GM12878 (cell line): ENCODE measurements around the gene RAB10. TPM values are rescaled to one million over a fixed set of nuclear protein-coding genes. Genes with fewer than 3 reads are reported as not detected.

Source experiments
- ATAC-seq: fragments of 200-7000 bp; cut with Tn5 transposase; 3 replicates; pipeline ENCODE4 v1.9.1; 2020; ENCODE audit warnings: mild to moderate bottlenecking, moderate library complexity
- BruUV-seq: library from RNA; stranded (reverse); fragments of 400-500 nt; replicated peaks from 2 replicates; lab custom pipeline; 2021; lab: Mats Ljungman, UMichigan
- CTCF ChIA-PET: fragments of 300-600 bp; sonication (Branson Sonifier 250); formaldehyde crosslinking; extraction: SDS; loops from one replicate; lab custom pipeline; 2021; ENCODE audit warnings: inconsistent platforms; lab: Yijun Ruan, JAX
- POLR2A ChIA-PET: fragments of 350-600 bp; formaldehyde crosslinking; extraction: SDS; loops from one replicate; lab custom pipeline; 2021; ENCODE audit warnings: inconsistent platforms; lab: Charles Lee
- RAD21 ChIA-PET: fragments of 300-600 bp; sonication (Branson Sonifier 250); formaldehyde crosslinking; loops from one replicate; lab custom pipeline; 2023; ENCODE audit warnings: antibody characterized with exemption; ENCODE audit not compliant: unreplicated experiment; lab: Charles Lee
- SMC1A ChIA-PET: fragments of 300-600 bp; sonication (Branson Sonifier 250); formaldehyde crosslinking; loops from one replicate; lab custom pipeline; 2023; ENCODE audit not compliant: unreplicated experiment, uncharacterized antibody; lab: Charles Lee
- DNase-seq: peaks from one replicate; pipeline ENCODE4 v3.0.0-alpha.2; 2011; ENCODE audit warnings: low read depth, low spot score
- FAIRE-seq: peaks from 3 replicates; lab custom pipeline; 2011; peaks lifted over from hg19 to GRCh38; lab: Jason Lieb, UNC
- H2AFZ ChIP-seq: 2 replicates; pipeline ENCODE4 v1.6.0; 2011; ENCODE audit warnings: low read depth, low read length, control low read depth; ENCODE audit not compliant: control insufficient read depth
- H3K27ac ChIP-seq: 2 replicates; pipeline ENCODE4 v1.5.1; 2011; ENCODE audit warnings: control low read depth; ENCODE audit not compliant: control insufficient read depth, insufficient read depth
- H3K27me3 ChIP-seq, 2 experiments: replicated peaks in 1 of 2; 2 replicates each; pipeline versions ENCODE4 v1.6.0 to v1.6.1; 2011; ENCODE audit warnings: low read length in 1 of 2; ENCODE audit not compliant: control insufficient read depth in 2 of 2, insufficient read depth in 2 of 2
- H3K36me3 ChIP-seq, 2 experiments: 2 replicates each; pipeline ENCODE4 v1.5.1; 2011; ENCODE audit warnings: low read length in 1 of 2; ENCODE audit not compliant: control insufficient read depth in 2 of 2, insufficient read depth in 2 of 2
- H3K4me1 ChIP-seq: 2 replicates; pipeline ENCODE4 v1.6.1; 2011; ENCODE audit warnings: mild to moderate bottlenecking, low read length, moderate library complexity, mixed read lengths; ENCODE audit not compliant: control insufficient read depth, insufficient read depth
- H3K4me2 ChIP-seq: 2 replicates; pipeline ENCODE4 v1.6.0; 2011; ENCODE audit warnings: control low read depth; ENCODE audit not compliant: control insufficient read depth, insufficient read depth
- H3K4me3 ChIP-seq: fragments of 200-600 bp; sonication (generic); 2 replicates; pipeline ENCODE4 v1.5.1; 2016
- H3K79me2 ChIP-seq: 2 replicates; pipeline ENCODE4 v1.6.0; 2011; ENCODE audit warnings: low read length; ENCODE audit not compliant: control insufficient read depth, insufficient read depth
- H3K9ac ChIP-seq: 2 replicates; pipeline ENCODE4 v1.8.0; 2011; ENCODE audit warnings: low read length, control low read depth, mixed read lengths; ENCODE audit not compliant: control insufficient read depth, insufficient read depth
- H3K9me3 ChIP-seq: replicated peaks from 3 replicates; pipeline ENCODE4 v1.5.1; 2011; ENCODE audit warnings: mild to moderate bottlenecking, low read length; ENCODE audit not compliant: control insufficient read depth, insufficient read depth
- H4K20me1 ChIP-seq: 2 replicates; pipeline ENCODE4 v1.6.0; 2011; ENCODE audit not compliant: control insufficient read depth, insufficient read depth
- NRF1 ChIP-seq: conservative IDR thresholded peaks from 2 replicates; pipeline ENCODE4 v1.6.1; 2011; ENCODE audit warnings: mild to moderate bottlenecking, low read depth, low read length, improper control_type of control experiment
- SPI1 ChIP-seq: IDR thresholded peaks from 2 replicates; pipeline ENCODE4 v1.6.1; 2011; ENCODE audit warnings: low read depth, mild to moderate bottlenecking, low read length, moderate library complexity, borderline replicate concordance; ENCODE audit not compliant: insufficient read depth
- TCF7 ChIP-seq: IDR thresholded peaks from 2 replicates; pipeline ENCODE4 v1.6.1; 2014; ENCODE audit warnings: antibody characterized with exemption, borderline replicate concordance
- WGBS: methylation state at CpG from one replicate; pipeline ENCODE4 v1.1.6; 2016; ENCODE audit warnings: low lambda C conversion rate; ENCODE audit not compliant: insufficient replicate concordance, insufficient coverage; ENCODE audit errors: missing lambda C conversion rate; 5-methylcytosine and 5-hydroxymethylcytosine counted together
- in situ Hi-C: fragments of 300-500 bp; cut with MboI; formaldehyde crosslinking; loops from 9 replicates; pipeline ENCODE4 v1.14.3; 2018; ENCODE audit warnings: mixed read lengths
- intact Hi-C: fragments of 100-400 bp; cut with micrococcal nuclease; formaldehyde crosslinking; loops from one replicate; pipeline ENCODE4 v1.14.2; 2022; ENCODE audit not compliant: unreplicated experiment
- polyA plus RNA-seq, 11 experiments: library from polyadenylated mRNA; depleted of rRNA in 4 of 11; unstranded in 6 of 11; stranded (reverse) in 5 of 11; fragments of >200 nt; fragmentation: Nextera tagmentation in 4 of 11; fragmentation: Illumina TruSeq in 1 of 11; extraction: Ambion mirVana in 4 of 11; extraction: Trizol in 1 of 11; gene quantifications; 1 replicate in 1 of 11; 2 replicates in 10 of 11; pipeline versions ENCODE4 v1.2.1 to v1.2.3, GENCODE V29; 2011 to 2016; ENCODE audit warnings: inconsistent platforms in 2 of 11, missing spikeins in 2 of 11, low read depth in 1 of 11
- small RNA-seq: library from RNA; depleted of rRNA; stranded (forward); fragments of <200 nt; gene quantifications from one replicate; pipeline ENCODE3, GENCODE V24; 2014
- total RNA-seq, 4 experiments: library from RNA; depleted of rRNA in 3 of 4; stranded (reverse); fragments of >200 nt in 3 of 4; fragmentation: Illumina TruSeq in 1 of 4; extraction: Trizol in 1 of 4; gene quantifications; 2 replicates each; pipeline versions ENCODE4 v1.2.1 to v1.2.3, GENCODE V29; 2013 to 2021

The RAB10 gene
- total and polyA plus RNA-seq, 10 of the 15 experiments (the other 5 are each of a cell fraction or from before 2014, with no cell fraction given) = 13.3 to 109 (median 82.0) TPM

DNA sequence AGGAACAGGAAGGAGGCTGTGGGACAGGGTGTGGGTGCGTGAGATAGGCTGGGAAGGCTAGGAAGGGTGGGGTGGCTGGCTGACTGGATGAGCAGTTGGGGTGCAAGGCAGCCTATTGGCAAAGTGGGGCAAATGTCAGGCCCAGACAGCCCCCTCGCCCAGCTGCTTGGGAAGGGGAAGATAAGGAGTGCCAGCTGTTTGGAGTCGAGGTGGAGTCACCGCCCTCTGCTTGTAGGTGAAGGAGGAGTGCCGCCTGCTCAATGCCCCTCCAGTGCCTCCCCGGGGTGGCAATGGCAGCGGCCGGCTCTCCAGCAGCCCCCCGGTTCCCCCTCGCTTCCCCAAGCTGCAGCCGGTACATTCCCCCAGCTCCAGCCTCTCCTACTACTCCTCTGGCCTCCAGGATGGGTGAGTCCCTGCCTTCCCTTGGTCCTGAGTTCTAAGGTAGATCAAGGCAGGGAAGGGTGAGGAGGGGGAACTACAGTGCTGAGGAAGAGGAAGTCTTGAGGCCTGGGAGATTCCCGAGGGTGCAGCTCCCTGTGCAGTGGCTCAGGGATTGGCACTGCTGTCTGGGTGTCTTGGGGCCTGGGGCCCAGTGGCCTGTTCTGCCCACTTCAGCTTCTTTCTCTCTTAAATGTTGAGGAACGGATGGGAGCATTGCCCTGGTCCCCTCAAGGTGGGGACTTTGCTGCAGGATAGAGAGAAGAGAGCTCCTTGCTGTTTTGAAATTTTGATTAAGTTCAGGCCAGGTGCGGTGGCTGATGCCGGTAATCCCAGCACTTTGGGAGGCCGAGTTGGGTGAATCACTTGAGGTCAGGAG lies 152.3 kb downstream of the RAB10 start:
- FAIRE-seq = no peak
- Histone ChIP-seq H3K4me3 (peak overlapping the region; percentile 68; the same call in 1 of the 2 replicates), H3K79me2 (no peaks in the 10 kb centered on the region), H4K20me1 (no peaks in the 10 kb centered on the region), H3K4me1 (no peaks in the 10 kb centered on the region), H3K27ac (no peak overlapping the region), H3K27me3 (peaks cover 0 to 2% of the 10 kb centered on the region in 2 experiments; a peak in 1 of 4 replicates), H3K9ac (no peak overlapping the region), H3K4me2 (peak overlapping the region; percentile 38), H3K36me3 (peaks cover under 1 to 7% of the 10 kb centered on the region in 2 experiments; a peak in 3 of 4 replicates), H2AFZ (no peak overlapping the region), H3K9me3 (no peaks in the 10 kb centered on the region)
- 68% methylated on average over 16 of the region's 16 CpGs for WGBS
- BruUV-seq = no TSS peak
- ATAC-seq = no peak
- intact Hi-C loops (no loop called here), in situ Hi-C loops (no loop called here)
- TF ChIP-seq TCF7 (no peak), SPI1 (peak; percentile 15; the same call in 1 of the 2 replicates), NRF1 (no peak)
- RAD21 ChIA-PET = no interaction called here
- CTCF ChIA-PET = interaction anchor here (0.6 to 1.8 kb wide), 5 partner anchors 10 to 270 kb away, joined by 3 to 5 read pairs (median 4); no protein-coding TSS in a partner anchor
- SMC1A ChIA-PET = interaction anchor here (1.0 to 1.5 kb wide), 2 partner anchors 14 to 57 kb away, joined by 3 read pairs; no protein-coding TSS in a partner anchor
- no peak for DNase-seq
- POLR2A ChIA-PET = no interaction called here

Small RNA genes lying within 50 kb of the gene (small RNA-seq; reads per million reads assigned to genes)
- gene RNU6-942P (not detected), gene UQCRHP2 (not detected)

Other genes starting within 250 kb of the RAB10 start
- gene ASXL2, start 155.6 kb upstream of the RAB10 start, total RNA-seq (2014; rRNA removed) = 6.2 and 6.5 TPM in 2 replicates
- 4.4 and 4.8 TPM in 2 replicates for gene ASXL2, start 155.6 kb upstream of the RAB10 start, total RNA-seq (2014; rRNA removed; fragmentation: Illumina TruSeq; extraction: Trizol)
- gene ASXL2, start 155.6 kb upstream of the RAB10 start, total RNA-seq (2021) = 17.7 TPM in 2 replicates
- gene ASXL2, start 155.6 kb upstream of the RAB10 start, polyA plus RNA-seq (2011; rRNA removed) = 10.6 and 11.3 TPM in 2 replicates
- gene ASXL2, start 155.6 kb upstream of the RAB10 start, polyA plus RNA-seq (2014; fragmentation: Illumina TruSeq; extraction: Trizol) = 9.9 TPM in 2 replicates
- 1 to 10 TPM; 1.3 to 1.5 TPM for gene ASXL2, start 155.6 kb upstream of the RAB10 start, polyA plus RNA-seq (2014; fragmentation: Nextera tagmentation; extraction: Ambion mirVana)
- 5.3 and 6.7 TPM in 2 replicates for gene ASXL2, start 155.6 kb upstream of the RAB10 start, polyA plus RNA-seq (2014; rRNA removed)
- 1 to 10 TPM; 3.8 to 4.1 TPM for gene ASXL2, start 155.6 kb upstream of the RAB10 start, polyA plus RNA-seq (2016; fragmentation: Nextera tagmentation; extraction: Ambion mirVana)
- 0.28 and 0.54 TPM in 2 replicates for gene KIF3C, start 51.6 kb upstream of the RAB10 start, total RNA-seq (2014; rRNA removed)
- gene KIF3C, start 51.6 kb upstream of the RAB10 start, total RNA-seq (2014; rRNA removed; fragmentation: Illumina TruSeq; extraction: Trizol) = 0.22 and 0.28 TPM in 2 replicates
- gene KIF3C, start 51.6 kb upstream of the RAB10 start, total RNA-seq (2021) = 0.62 and 0.88 TPM in 2 replicates
- 0.20 and 0.48 TPM in 2 replicates for gene KIF3C, start 51.6 kb upstream of the RAB10 start, polyA plus RNA-seq (2011; rRNA removed)
- gene KIF3C, start 51.6 kb upstream of the RAB10 start, polyA plus RNA-seq (2014; fragmentation: Illumina TruSeq; extraction: Trizol) = 0.29 and 0.51 TPM in 2 replicates
- gene KIF3C, start 51.6 kb upstream of the RAB10 start, polyA plus RNA-seq (2014; fragmentation: Nextera tagmentation; extraction: Ambion mirVana) = under 1 TPM; 0.10 to 0.16 TPM
- 0.45 and 1.3 TPM in 2 replicates for gene KIF3C, start 51.6 kb upstream of the RAB10 start, polyA plus RNA-seq (2014; rRNA removed)
- under 1 TPM; 0.56 to 0.63 TPM for gene KIF3C, start 51.6 kb upstream of the RAB10 start, polyA plus RNA-seq (2016; fragmentation: Nextera tagmentation; extraction: Ambion mirVana)
- 0.23 and 0.38 TPM in 2 replicates for gene GAREM2, start 139.0 kb downstream of the RAB10 start, total RNA-seq (2014; rRNA removed)
- 0.18 and 0.23 TPM in 2 replicates for gene GAREM2, start 139.0 kb downstream of the RAB10 start, total RNA-seq (2014; rRNA removed; fragmentation: Illumina TruSeq; extraction: Trizol)
- gene GAREM2, start 139.0 kb downstream of the RAB10 start, total RNA-seq (2021) = 0.85 and 1.4 TPM in 2 replicates
- 0.19 and 0.71 TPM in 2 replicates for gene GAREM2, start 139.0 kb downstream of the RAB10 start, polyA plus RNA-seq (2011; rRNA removed)
- gene GAREM2, start 139.0 kb downstream of the RAB10 start, polyA plus RNA-seq (2014; fragmentation: Illumina TruSeq; extraction: Trizol) = 0.25 and 0.56 TPM in 2 replicates
- gene GAREM2, start 139.0 kb downstream of the RAB10 start, polyA plus RNA-seq (2014; fragmentation: Nextera tagmentation; extraction: Ambion mirVana) = under 1 TPM; 0.06 to 0.20 TPM
- 0.43 and 0.50 TPM in 2 replicates for gene GAREM2, start 139.0 kb downstream of the RAB10 start, polyA plus RNA-seq (2014; rRNA removed)
- gene GAREM2, start 139.0 kb downstream of the RAB10 start, polyA plus RNA-seq (2016; fragmentation: Nextera tagmentation; extraction: Ambion mirVana) = under 1 TPM; 0.38 to 0.50 TPM
- 158 and 175 TPM in 2 replicates for gene HADHA, start 210.5 kb downstream of the RAB10 start, total RNA-seq (2014; rRNA removed)
- gene HADHA, start 210.5 kb downstream of the RAB10 start, total RNA-seq (2014; rRNA removed; fragmentation: Illumina TruSeq; extraction: Trizol) = 170 TPM in 2 replicates
- 160 and 161 TPM in 2 replicates for gene HADHA, start 210.5 kb downstream of the RAB10 start, total RNA-seq (2021)
- gene HADHA, start 210.5 kb downstream of the RAB10 start, polyA plus RNA-seq (2011; rRNA removed) = 194 and 208 TPM in 2 replicates
- 207 and 221 TPM in 2 replicates for gene HADHA, start 210.5 kb downstream of the RAB10 start, polyA plus RNA-seq (2014; fragmentation: Illumina TruSeq; extraction: Trizol)
- 100 to 1,000 TPM; 109 to 144 TPM for gene HADHA, start 210.5 kb downstream of the RAB10 start, polyA plus RNA-seq (2014; fragmentation: Nextera tagmentation; extraction: Ambion mirVana)
- gene HADHA, start 210.5 kb downstream of the RAB10 start, polyA plus RNA-seq (2014; rRNA removed) = 114 and 125 TPM in 2 replicates
- 100 to 1,000 TPM; 187 to 190 TPM for gene HADHA, start 210.5 kb downstream of the RAB10 start, polyA plus RNA-seq (2016; fragmentation: Nextera tagmentation; extraction: Ambion mirVana)
- gene HADHB, start 210.9 kb downstream of the RAB10 start, total RNA-seq (2014; rRNA removed) = 53.7 and 67.3 TPM in 2 replicates
- gene HADHB, start 210.9 kb downstream of the RAB10 start, total RNA-seq (2014; rRNA removed; fragmentation: Illumina TruSeq; extraction: Trizol) = 68.8 and 69.3 TPM in 2 replicates
- gene HADHB, start 210.9 kb downstream of the RAB10 start, total RNA-seq (2021) = 73.5 and 78.6 TPM in 2 replicates
- 123 and 161 TPM in 2 replicates for gene HADHB, start 210.9 kb downstream of the RAB10 start, polyA plus RNA-seq (2011; rRNA removed)
- gene HADHB, start 210.9 kb downstream of the RAB10 start, polyA plus RNA-seq (2014; fragmentation: Illumina TruSeq; extraction: Trizol) = 67.0 and 76.4 TPM in 2 replicates
- 100 to 1,000 TPM; 107 to 145 TPM for gene HADHB, start 210.9 kb downstream of the RAB10 start, polyA plus RNA-seq (2014; fragmentation: Nextera tagmentation; extraction: Ambion mirVana)
- 60.7 and 68.6 TPM in 2 replicates for gene HADHB, start 210.9 kb downstream of the RAB10 start, polyA plus RNA-seq (2014; rRNA removed)
- 100 to 1,000 TPM in 1 of 2 experiments, 10 to 100 TPM in 1; 97.5 to 104 TPM for gene HADHB, start 210.9 kb downstream of the RAB10 start, polyA plus RNA-seq (2016; fragmentation: Nextera tagmentation; extraction: Ambion mirVana)